ENCODE measurements around the gene PIK3R5.

Gene PIK3R5

DNA sequence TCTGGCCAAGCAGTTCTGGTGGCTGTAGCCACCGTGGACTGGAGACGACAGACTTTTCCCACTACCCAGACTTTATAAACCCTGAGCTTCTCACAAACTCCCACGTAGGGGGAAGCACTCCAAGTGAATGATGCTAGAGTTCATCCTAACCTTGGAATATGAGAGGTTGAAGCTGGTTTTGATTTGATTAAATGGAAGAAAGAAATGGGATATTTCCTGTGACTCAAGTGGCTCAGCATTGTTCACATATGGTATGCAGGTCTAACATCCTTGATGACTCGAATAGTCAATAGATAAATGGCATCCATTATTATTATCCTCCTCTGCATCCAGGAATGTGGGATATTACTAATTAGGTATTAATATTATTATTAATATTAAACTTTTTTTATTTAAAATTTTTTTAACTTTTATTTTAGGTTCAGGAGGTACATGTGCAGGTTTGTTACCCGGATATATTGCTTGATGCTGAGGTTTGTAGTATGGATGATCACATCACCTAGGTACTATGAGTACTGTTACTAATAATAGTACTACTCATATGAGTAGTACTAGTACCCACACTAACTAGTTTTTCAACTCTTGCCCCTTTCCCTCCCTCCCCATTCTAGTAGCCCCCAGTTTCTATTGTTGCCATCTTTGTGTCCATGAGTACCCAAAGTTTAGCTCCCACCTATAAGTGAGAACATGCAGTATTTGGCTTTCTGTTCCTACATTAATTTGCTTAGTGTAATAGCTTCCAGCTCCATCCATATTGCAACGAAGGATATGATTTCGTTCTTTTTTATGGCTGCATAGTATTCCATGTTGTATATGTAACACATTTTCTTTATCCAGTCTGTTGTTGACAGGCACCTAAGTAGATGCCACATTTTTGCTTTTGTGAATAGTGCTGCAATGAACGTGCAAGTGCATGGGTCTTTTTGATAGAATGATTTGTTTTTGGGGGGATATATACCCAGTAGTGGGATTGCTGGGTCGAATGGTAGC lies 121.0 kb downstream of the PIK3R5 start:
- TF ChIP-seq, protein P1, sequence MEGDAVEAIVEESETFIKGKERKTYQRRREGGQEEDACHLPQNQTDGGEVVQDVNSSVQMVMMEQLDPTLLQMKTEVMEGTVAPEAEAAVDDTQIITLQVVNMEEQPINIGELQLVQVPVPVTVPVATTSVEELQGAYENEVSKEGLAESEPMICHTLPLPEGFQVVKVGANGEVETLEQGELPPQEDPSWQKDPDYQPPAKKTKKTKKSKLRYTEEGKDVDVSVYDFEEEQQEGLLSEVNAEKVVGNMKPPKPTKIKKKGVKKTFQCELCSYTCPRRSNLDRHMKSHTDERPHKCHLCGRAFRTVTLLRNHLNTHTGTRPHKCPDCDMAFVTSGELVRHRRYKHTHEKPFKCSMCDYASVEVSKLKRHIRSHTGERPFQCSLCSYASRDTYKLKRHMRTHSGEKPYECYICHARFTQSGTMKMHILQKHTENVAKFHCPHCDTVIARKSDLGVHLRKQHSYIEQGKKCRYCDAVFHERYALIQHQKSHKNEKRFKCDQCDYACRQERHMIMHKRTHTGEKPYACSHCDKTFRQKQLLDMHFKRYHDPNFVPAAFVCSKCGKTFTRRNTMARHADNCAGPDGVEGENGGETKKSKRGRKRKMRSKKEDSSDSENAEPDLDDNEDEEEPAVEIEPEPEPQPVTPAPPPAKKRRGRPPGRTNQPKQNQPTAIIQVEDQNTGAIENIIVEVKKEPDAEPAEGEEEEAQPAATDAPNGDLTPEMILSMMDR (conservative IDR thresholded peaks at IDR 0.05; ENCODE audit: control insufficient read depth, insufficient read depth, low read depth, low read length), result no peak
- H3K4me3 ChIP-seq (ENCODE audit: control insufficient read depth, low read depth, low read length), result no peak overlapping the region
- peak; percentile 56 for DNase-seq (ENCODE audit: low read depth)

DNA sequence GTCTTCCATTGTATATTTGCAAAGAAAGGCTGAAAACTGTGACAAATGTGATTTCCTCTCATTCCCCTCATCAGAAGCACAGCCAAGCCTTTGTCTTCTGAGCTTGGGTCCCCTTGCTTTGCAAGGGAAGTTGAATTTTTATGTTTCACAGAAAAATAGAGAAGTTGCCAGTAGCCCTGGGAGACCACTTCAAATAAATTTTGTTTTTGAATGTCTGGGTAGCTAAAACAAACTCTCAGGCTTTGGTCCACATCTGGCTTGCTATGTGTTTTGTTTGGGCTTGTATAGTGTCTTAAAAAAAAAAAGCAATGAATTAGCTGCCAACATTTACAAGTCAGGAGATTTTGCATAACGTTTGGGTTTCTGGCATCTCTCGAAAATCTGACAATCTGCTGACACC lies 122.2 kb downstream of the PIK3R5 start:
- DNase-seq (ENCODE audit: low read depth), result peak; percentile 9
- TF ChIP-seq, protein P1 (conservative IDR thresholded peaks at IDR 0.05; ENCODE audit: control insufficient read depth, insufficient read depth, low read depth, low read length), result no peak
- H3K4me3 ChIP-seq (ENCODE audit: control insufficient read depth, low read depth, low read length), result no peak overlapping the region

DNA sequence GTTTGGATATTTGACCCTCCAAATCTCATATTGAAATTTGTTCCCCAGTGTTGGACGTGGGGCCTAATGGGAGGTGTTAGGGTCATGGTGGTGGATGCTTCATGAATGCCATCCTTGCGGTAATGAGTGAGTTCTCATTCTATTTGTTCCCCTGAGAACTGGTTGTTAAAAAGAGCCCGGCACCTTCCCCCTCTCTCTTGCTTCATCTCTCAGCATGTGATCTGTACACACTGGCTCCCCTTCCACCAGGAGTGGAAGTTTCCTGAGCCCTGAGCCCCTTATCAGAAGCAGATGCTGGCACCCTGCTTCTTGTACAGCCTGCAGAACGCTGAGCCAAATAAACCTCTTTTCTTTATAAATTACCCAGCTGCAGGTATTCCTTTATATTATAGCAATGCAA lies 123.7 kb downstream of the PIK3R5 start:
- TF ChIP-seq, protein P1 (conservative IDR thresholded peaks at IDR 0.05; ENCODE audit: control insufficient read depth, insufficient read depth, low read depth, low read length), result no peak
- H3K4me3 ChIP-seq (ENCODE audit: control insufficient read depth, low read depth, low read length), result no peak overlapping the region
- DNase-seq (ENCODE audit: low read depth), result no peak

DNA sequence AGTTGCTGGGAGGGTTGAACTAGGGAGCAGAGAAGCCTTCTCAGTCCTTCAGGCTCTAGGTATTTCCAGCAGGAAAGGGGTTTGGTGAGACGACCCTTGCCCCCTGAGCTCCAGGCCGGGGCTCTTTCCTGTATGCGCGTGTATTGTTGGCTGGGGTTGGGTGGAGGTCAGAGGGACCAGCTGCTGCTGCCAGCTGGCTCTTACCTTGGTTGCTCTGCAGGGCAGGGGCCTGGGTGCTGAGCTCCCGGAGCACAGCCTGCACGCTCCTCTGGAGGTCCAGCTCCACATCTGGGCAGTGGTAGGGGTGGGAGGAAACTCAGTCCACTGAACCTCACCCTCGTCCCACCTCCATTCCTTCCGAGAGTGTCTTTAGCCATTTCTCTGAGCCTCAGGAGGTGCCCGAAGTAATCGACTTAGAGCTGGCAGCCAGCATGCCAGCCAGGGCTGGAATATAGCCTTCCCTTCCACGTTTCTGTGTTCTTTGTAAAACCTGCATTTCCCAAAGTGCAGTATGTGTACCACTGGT lies 126.0 kb downstream of the PIK3R5 start:
- no peak for DNase-seq (ENCODE audit: low read depth)
- H3K4me3 ChIP-seq (ENCODE audit: control insufficient read depth, low read depth, low read length), result no peak overlapping the region
- TF ChIP-seq, protein P1 (conservative IDR thresholded peaks at IDR 0.05; ENCODE audit: control insufficient read depth, insufficient read depth, low read depth, low read length), result no peak

DNA sequence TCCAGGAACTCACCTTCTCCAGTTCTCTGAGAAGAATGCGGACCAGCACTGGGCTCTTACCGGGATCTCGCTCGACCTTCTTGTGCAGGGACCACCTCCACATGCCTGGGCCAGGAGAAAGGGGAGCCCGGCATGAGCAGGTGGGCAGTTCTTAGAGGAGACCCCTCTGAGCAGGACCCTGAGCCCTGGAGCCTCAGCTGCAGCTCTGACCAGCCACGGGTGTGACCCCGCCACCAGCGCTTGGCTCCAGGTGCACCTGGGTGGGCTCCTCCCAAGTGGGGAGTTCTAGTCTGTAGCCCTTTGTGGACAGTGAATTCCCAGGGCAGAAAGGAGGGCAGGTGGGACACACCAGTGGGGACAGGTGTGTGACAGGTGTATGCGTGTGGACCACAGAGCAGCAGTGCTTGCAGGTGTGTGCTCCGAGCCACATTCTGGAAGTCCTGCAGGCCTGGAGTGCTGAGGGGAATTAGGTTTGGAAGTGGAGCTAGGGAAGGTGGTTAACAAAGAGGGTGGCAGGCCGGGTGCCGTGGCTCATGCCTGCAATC lies 126.9 kb downstream of the PIK3R5 start:
- DNase-seq (ENCODE audit: low read depth), result no peak
- TF ChIP-seq, protein P1 (conservative IDR thresholded peaks at IDR 0.05; ENCODE audit: control insufficient read depth, insufficient read depth, low read depth, low read length), result no peak
- H3K4me3 ChIP-seq (ENCODE audit: control insufficient read depth, low read depth, low read length), result no peak overlapping the region

DNA sequence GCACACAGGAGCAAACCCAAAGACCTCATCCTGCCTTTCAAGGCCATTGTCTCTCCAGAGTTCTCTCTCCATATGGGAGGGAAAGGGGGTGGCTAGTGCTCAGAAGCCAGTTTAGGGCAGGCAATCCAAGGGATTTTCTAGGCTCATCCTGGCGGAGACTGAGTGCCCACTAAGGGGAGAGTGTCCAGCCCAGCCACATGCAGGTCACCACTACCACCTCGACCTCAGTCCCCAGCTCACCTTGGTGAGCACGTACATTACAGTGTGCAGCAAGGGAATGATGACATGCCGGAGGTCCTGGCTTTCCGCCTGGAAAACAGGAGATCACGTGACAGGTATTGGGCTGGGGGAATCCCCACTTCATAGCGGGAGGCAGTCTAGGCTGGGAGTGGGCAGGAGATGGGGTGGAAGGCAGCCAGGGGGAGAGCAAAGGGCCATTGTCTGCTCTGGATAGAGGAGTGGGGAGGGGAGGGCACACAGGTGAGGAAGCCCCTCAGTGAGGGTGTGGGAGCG lies 127.9 kb downstream of the PIK3R5 start:
- DNase-seq (ENCODE audit: low read depth), result peak; percentile 13
- no peak overlapping the region for H3K4me3 ChIP-seq (ENCODE audit: control insufficient read depth, low read depth, low read length)
- TF ChIP-seq, protein P1 (conservative IDR thresholded peaks at IDR 0.05; ENCODE audit: control insufficient read depth, insufficient read depth, low read depth, low read length), result no peak
